HepG2 (cell line): ENCODE results near the gene DNAJA1. TPM values are rescaled to one million over a fixed set of nuclear protein-coding genes. Genes with fewer than 3 reads are reported as not detected.

Source experiments
- DRAP1 ChIP-seq: IDR thresholded peaks from 2 replicates; pipeline ENCODE4 v1.6.1; 2016; ENCODE audit warnings: missing genetic modification reagents, missing compliant biosample characterization
- ELF4 ChIP-seq: sonication (generic); formaldehyde crosslinking; IDR thresholded peaks from 2 replicates; pipeline ENCODE4 v1.5.0; 2020; ENCODE audit warnings: missing genetic modification reagents, mild to moderate bottlenecking, moderate library complexity, borderline replicate concordance
- IRF2 ChIP-seq: IDR thresholded peaks from 2 replicates; pipeline ENCODE4 v1.6.1; 2018; ENCODE audit warnings: missing genetic modification reagents, missing compliant biosample characterization
- MXD1 ChIP-seq: sonication (generic); formaldehyde crosslinking; IDR thresholded peaks from 2 replicates; pipeline ENCODE4 v1.4.0; 2020; ENCODE audit warnings: mild to moderate bottlenecking, missing genetic modification reagents
- RAD51 ChIP-seq: fragments of 450-650 bp; IDR thresholded peaks from 2 replicates; pipeline ENCODE4 v1.6.1; 2016; ENCODE audit warnings: borderline replicate concordance
- STAT6 ChIP-seq: sonication (generic); formaldehyde crosslinking; IDR thresholded peaks from 2 replicates; pipeline ENCODE4 v1.4.0; 2020; ENCODE audit warnings: missing genetic modification reagents, mild to moderate bottlenecking, borderline replicate concordance
- TEF ChIP-seq: sonication (generic); formaldehyde crosslinking; IDR thresholded peaks from 2 replicates; pipeline ENCODE4 v1.5.0; 2020; ENCODE audit warnings: missing genetic modification reagents
- TSC22D2 ChIP-seq: sonication (generic); formaldehyde crosslinking; IDR thresholded peaks from 2 replicates; pipeline ENCODE4 v1.5.1; 2020; ENCODE audit warnings: missing genetic modification reagents, mild to moderate bottlenecking, borderline replicate concordance
- ZBTB43 ChIP-seq: sonication (generic); formaldehyde crosslinking; conservative IDR thresholded peaks from 2 replicates; pipeline ENCODE4 v1.4.0; 2020; ENCODE audit warnings: missing genetic modification reagents
- ZC3H4 ChIP-seq: sonication (generic); formaldehyde crosslinking; IDR thresholded peaks from 2 replicates; pipeline ENCODE4 v1.4.0; 2020; ENCODE audit warnings: missing genetic modification reagents, borderline replicate concordance
- ZNF496 ChIP-seq: sonication (generic); formaldehyde crosslinking; IDR thresholded peaks from 2 replicates; pipeline ENCODE4 v1.8.1; 2023; ENCODE audit warnings: mild to moderate bottlenecking, moderate library complexity, missing genetic modification reagents; ENCODE audit not compliant: insufficient replicate concordance
- ZNF556 ChIP-seq: sonication (generic); formaldehyde crosslinking; IDR thresholded peaks from 2 replicates; pipeline ENCODE4 v1.4.0; 2020; ENCODE audit warnings: mild to moderate bottlenecking, missing genetic modification reagents, borderline replicate concordance
- ZNF883 ChIP-seq: sonication (generic); formaldehyde crosslinking; IDR thresholded peaks from 2 replicates; pipeline ENCODE4 v1.5.1; 2020; ENCODE audit warnings: mild to moderate bottlenecking, missing genetic modification reagents; ENCODE audit errors: not compliant biosample characterization
- polyA plus RNA-seq, 8 experiments: library from polyadenylated mRNA; depleted of rRNA in 3 of 8; stranded (reverse) in 7 of 8; unstranded in 1 of 8; fragments of >200 nt; fragmentation: Illumina TruSeq in 4 of 8; extraction: Trizol in 4 of 8; gene quantifications; 2 replicates each; pipeline versions ENCODE4 v1.2.1 to v1.2.3, GENCODE V29; 2011 to 2016; ENCODE audit warnings: low read depth in 4 of 8, missing spikeins in 1 of 8, mixed read lengths in 1 of 8; ENCODE audit not compliant: insufficient read depth in 1 of 8
- total RNA-seq, 5 experiments: library from RNA; depleted of rRNA; stranded (reverse); fragments of >200 nt; fragmentation: Illumina TruSeq; extraction: Trizol; gene quantifications; 2 replicates each; pipeline ENCODE4 v1.2.3, GENCODE V29; 2016; ENCODE audit warnings: low read depth in 1 of 5
- TF ChIP-seq, protein P1 (sequence below): sonication (generic); formaldehyde crosslinking; IDR thresholded peaks from 2 replicates; pipeline ENCODE4 v1.9.0; 2021; ENCODE audit warnings: missing genetic modification reagents, mild to moderate bottlenecking, borderline replicate concordance
- TF ChIP-seq, protein P2 (sequence below): IDR thresholded peaks from 2 replicates; pipeline ENCODE4 v1.6.1; 2016; ENCODE audit warnings: low read depth, missing genetic modification reagents, missing compliant biosample characterization

DNAJA1 gene
- total and polyA plus RNA-seq, 2 of the 13 experiments (the other 11 are each of a cell fraction or from before 2014, with no cell fraction given), result 95.9 to 306 TPM

GRCh38 chr9:33024966-33025571 is at the start of gene DNAJA1 (continued):
- TF ChIP-seq IRF2 (CRISPR knock-in tag), result no peak
- TF ChIP-seq ELF4 (CRISPR knock-in tag), result 0 out of 2 replicates have a peak, but pooled peaks have one; percentile 23
- no peak for TF ChIP-seq ZNF496 (CRISPR knock-in tag)
- no peak for TF ChIP-seq TEF (CRISPR knock-in tag)
- TF ChIP-seq ZNF556 (CRISPR knock-in tag), result peak; percentile 55
- TF ChIP-seq, protein P1, sequence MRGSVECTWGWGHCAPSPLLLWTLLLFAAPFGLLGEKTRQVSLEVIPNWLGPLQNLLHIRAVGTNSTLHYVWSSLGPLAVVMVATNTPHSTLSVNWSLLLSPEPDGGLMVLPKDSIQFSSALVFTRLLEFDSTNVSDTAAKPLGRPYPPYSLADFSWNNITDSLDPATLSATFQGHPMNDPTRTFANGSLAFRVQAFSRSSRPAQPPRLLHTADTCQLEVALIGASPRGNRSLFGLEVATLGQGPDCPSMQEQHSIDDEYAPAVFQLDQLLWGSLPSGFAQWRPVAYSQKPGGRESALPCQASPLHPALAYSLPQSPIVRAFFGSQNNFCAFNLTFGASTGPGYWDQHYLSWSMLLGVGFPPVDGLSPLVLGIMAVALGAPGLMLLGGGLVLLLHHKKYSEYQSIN (CRISPR knock-in tag), result no peak
- no peak; the same call in 1 of the 2 replicates for TF ChIP-seq TSC22D2 (CRISPR knock-in tag)
- no peak for TF ChIP-seq RAD51
- TF ChIP-seq MXD1 (CRISPR knock-in tag), result peak; percentile 90
- TF ChIP-seq DRAP1, result peak; percentile 99
- peak; percentile 47 for TF ChIP-seq ZNF883 (CRISPR knock-in tag)
- TF ChIP-seq ZBTB43 (CRISPR knock-in tag), result no peak
- peak; percentile 80; the same call in 1 of the 2 replicates for TF ChIP-seq STAT6 (CRISPR knock-in tag)
- TF ChIP-seq, protein P2, sequence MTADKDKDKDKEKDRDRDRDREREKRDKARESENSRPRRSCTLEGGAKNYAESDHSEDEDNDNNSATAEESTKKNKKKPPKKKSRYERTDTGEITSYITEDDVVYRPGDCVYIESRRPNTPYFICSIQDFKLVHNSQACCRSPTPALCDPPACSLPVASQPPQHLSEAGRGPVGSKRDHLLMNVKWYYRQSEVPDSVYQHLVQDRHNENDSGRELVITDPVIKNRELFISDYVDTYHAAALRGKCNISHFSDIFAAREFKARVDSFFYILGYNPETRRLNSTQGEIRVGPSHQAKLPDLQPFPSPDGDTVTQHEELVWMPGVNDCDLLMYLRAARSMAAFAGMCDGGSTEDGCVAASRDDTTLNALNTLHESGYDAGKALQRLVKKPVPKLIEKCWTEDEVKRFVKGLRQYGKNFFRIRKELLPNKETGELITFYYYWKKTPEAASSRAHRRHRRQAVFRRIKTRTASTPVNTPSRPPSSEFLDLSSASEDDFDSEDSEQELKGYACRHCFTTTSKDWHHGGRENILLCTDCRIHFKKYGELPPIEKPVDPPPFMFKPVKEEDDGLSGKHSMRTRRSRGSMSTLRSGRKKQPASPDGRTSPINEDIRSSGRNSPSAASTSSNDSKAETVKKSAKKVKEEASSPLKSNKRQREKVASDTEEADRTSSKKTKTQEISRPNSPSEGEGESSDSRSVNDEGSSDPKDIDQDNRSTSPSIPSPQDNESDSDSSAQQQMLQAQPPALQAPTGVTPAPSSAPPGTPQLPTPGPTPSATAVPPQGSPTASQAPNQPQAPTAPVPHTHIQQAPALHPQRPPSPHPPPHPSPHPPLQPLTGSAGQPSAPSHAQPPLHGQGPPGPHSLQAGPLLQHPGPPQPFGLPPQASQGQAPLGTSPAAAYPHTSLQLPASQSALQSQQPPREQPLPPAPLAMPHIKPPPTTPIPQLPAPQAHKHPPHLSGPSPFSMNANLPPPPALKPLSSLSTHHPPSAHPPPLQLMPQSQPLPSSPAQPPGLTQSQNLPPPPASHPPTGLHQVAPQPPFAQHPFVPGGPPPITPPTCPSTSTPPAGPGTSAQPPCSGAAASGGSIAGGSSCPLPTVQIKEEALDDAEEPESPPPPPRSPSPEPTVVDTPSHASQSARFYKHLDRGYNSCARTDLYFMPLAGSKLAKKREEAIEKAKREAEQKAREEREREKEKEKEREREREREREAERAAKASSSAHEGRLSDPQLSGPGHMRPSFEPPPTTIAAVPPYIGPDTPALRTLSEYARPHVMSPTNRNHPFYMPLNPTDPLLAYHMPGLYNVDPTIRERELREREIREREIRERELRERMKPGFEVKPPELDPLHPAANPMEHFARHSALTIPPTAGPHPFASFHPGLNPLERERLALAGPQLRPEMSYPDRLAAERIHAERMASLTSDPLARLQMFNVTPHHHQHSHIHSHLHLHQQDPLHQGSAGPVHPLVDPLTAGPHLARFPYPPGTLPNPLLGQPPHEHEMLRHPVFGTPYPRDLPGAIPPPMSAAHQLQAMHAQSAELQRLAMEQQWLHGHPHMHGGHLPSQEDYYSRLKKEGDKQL (CRISPR knock-in tag), result no peak; the same call in 1 of the 2 replicates
- TF ChIP-seq ZC3H4 (CRISPR knock-in tag), result 0 out of 2 replicates have a peak, but pooled peaks have one; percentile 23
